ENCODE results near the gene LRIG1.

LRIG1 gene

GRCh38 chr3:66350601-66351000 lies 150.2 kb downstream of the LRIG1 start:
- no peak for DNase-seq (ENCODE audit: low read depth)

GRCh38 chr3:66348704-66349103 lies 152.1 kb downstream of the LRIG1 start:
- no peak for DNase-seq (ENCODE audit: low read depth)

GRCh38 chr3:66344848-66345578 lies 155.8 kb downstream of the LRIG1 start:
- DNase-seq (ENCODE audit: low read depth), result no peak

GRCh38 chr3:66344391-66344811 lies 156.4 kb downstream of the LRIG1 start:
- DNase-seq (ENCODE audit: low read depth), result no peak

GRCh38 chr3:66342717-66343356 lies 158.0 kb downstream of the LRIG1 start:
- no peak for DNase-seq (ENCODE audit: low read depth)

GRCh38 chr3:66338927-66339326 lies 161.9 kb downstream of the LRIG1 start:
- no peak for DNase-seq (ENCODE audit: low read depth)

- DNase-seq (ENCODE audit: low read depth), result no peak
These were observed 164.5 kb downstream of the LRIG1 start for GRCh38 chr3:66336333-66336766.

- no peak for DNase-seq (ENCODE audit: low read depth)
These were observed 165.2 kb downstream of the LRIG1 start for GRCh38 chr3:66335671-66336070.
